K562 (cell line): ENCODE measurements around the gene MT1A. TPM values are rescaled to one million over a fixed set of nuclear protein-coding genes. Genes with fewer than 3 reads are reported as not detected.

ENCODE experiments used
- ATAC-seq: fragments of 200-7000 bp; cut with Tn5 transposase; 3 replicates; pipeline ENCODE4 v1.9.1; 2020; ENCODE audit warnings: moderate library complexity
- BruUV-seq: library from RNA; stranded (reverse); fragments of 400-500 nt; replicated peaks from 2 replicates; lab custom pipeline; 2021; lab: Mats Ljungman, UMichigan
- CTCF ChIA-PET: fragments of 300-600 bp; formaldehyde crosslinking; extraction: SDS; loops from one replicate; lab custom pipeline; 2021; ENCODE audit warnings: low intra/inter-chr PET ratio; lab: Yijun Ruan, JAX
- POLR2A ChIA-PET: fragments of 300-600, 350-650 bp; sonication (Branson Sonifier 250); formaldehyde crosslinking; extraction: SDS; loops from one replicate; lab custom pipeline; 2021; ENCODE audit warnings: antibody characterized with exemption, inconsistent platforms; lab: Yijun Ruan, JAX
- DNase-seq, 4 experiments: peaks; one replicate each; pipeline versions ENCODE4 v3.0.0 to v3.0.0-alpha.2; 2011 to 2018; ENCODE audit warnings: low spot score in 3 of 4, mixed read lengths in 3 of 4; ENCODE audit errors: extremely low read depth in 1 of 4
- FAIRE-seq: peaks from 2 replicates; lab custom pipeline; 2011; peaks lifted over from hg19 to GRCh38; lab: Jason Lieb, UNC
- H2AFZ ChIP-seq: 2 replicates; pipeline ENCODE4 v1.6.0; 2011; ENCODE audit warnings: low read depth, low read length, control low read depth, inconsistent platforms
- H3K27ac ChIP-seq: fragments of 200-600 bp; 3 replicates; pipeline ENCODE4 v1.8.0; 2011; ENCODE audit warnings: low read depth, mild to moderate bottlenecking, control low read depth, inconsistent platforms, low read length, moderate library complexity, mixed read lengths; ENCODE audit errors: extremely low read depth
- H3K27me3 ChIP-seq, 2 experiments: fragments of 300-600 bp in 1 of 2; 2 replicates in 1 of 2; 3 replicates in 1 of 2; pipeline versions ENCODE4 v1.6.0 to v1.8.0; 2011; ENCODE audit warnings: inconsistent platforms in 2 of 2, low read length in 2 of 2, mild to moderate bottlenecking in 1 of 2, mixed read lengths in 1 of 2, moderate library complexity in 1 of 2; ENCODE audit not compliant: control insufficient read depth in 2 of 2, insufficient read depth in 2 of 2
- H3K36me3 ChIP-seq: fragments of 300-600 bp; 3 replicates; pipeline ENCODE4 v1.8.0; 2011; ENCODE audit warnings: mild to moderate bottlenecking, low read length, inconsistent platforms; ENCODE audit not compliant: control insufficient read depth, insufficient read depth
- H3K4me1 ChIP-seq, 2 experiments: fragments of 200-600 bp in 1 of 2; replicated peaks in 1 of 2; 2 replicates in 1 of 2; 3 replicates in 1 of 2; pipeline versions ENCODE4 v1.5.1 to v1.8.0; 2011; ENCODE audit warnings: inconsistent platforms in 2 of 2, low read length in 2 of 2, mild to moderate bottlenecking in 1 of 2, mixed read lengths in 1 of 2, moderate library complexity in 1 of 2; ENCODE audit not compliant: control insufficient read depth in 2 of 2, insufficient read depth in 2 of 2
- H3K4me2 ChIP-seq: 2 replicates; pipeline ENCODE4 v1.6.1; 2011; ENCODE audit warnings: low read length, control low read depth, inconsistent platforms, mixed read lengths; ENCODE audit not compliant: insufficient read depth
- H3K4me3 ChIP-seq: fragments of 200-600 bp; sonication (generic), shearing (Covaris generic); 2 replicates; pipeline ENCODE4 v1.5.1; 2016; ENCODE audit warnings: control low read depth, inconsistent platforms
- H3K79me2 ChIP-seq: fragments of 200-600 bp; 3 replicates; pipeline ENCODE4 v1.8.0; 2011; ENCODE audit warnings: low read length, inconsistent platforms; ENCODE audit not compliant: control insufficient read depth, insufficient read depth
- H3K9ac ChIP-seq, 2 experiments: 2 replicates each; pipeline versions ENCODE4 v1.6.0 to v1.6.1; 2011; ENCODE audit warnings: low read depth in 2 of 2, low read length in 2 of 2, control low read depth in 1 of 2, inconsistent platforms in 1 of 2, mild to moderate bottlenecking in 1 of 2, mixed read lengths in 1 of 2; ENCODE audit not compliant: insufficient read depth in 1 of 2
- H3K9me1 ChIP-seq: one replicate; pipeline ENCODE4 v1.6.0; 2011; ENCODE audit warnings: inconsistent platforms, mild to moderate bottlenecking, low read length, moderate library complexity; ENCODE audit not compliant: control insufficient read depth, insufficient read depth
- H3K9me3 ChIP-seq: replicated peaks from 2 replicates; pipeline ENCODE4 v1.5.1; 2011; ENCODE audit warnings: low read depth, low read length, inconsistent platforms; ENCODE audit not compliant: control insufficient read depth, insufficient read depth
- H4K20me1 ChIP-seq: replicated peaks from 2 replicates; pipeline ENCODE4 v1.6.1; 2011; ENCODE audit warnings: low read length, inconsistent platforms, mixed read lengths; ENCODE audit not compliant: control insufficient read depth, insufficient read depth
- CBX3 ChIP-seq, 2 experiments: IDR thresholded peaks; 1 replicate in 1 of 2; 2 replicates in 1 of 2; pipeline ENCODE4 v1.6.1; 2012; ENCODE audit warnings: inconsistent platforms in 2 of 2, low read length in 2 of 2, borderline replicate concordance in 1 of 2, control low read depth in 1 of 2
- THAP12 ChIP-seq: fragments of 250-450 bp; sonication (Bioruptor Pico); IDR thresholded peaks from 2 replicates; pipeline ENCODE4 v1.9.0; 2021; ENCODE audit warnings: mild to moderate bottlenecking, inconsistent platforms
- ZBTB5 ChIP-seq: fragments of 450-650 bp; IDR thresholded peaks from 2 replicates; pipeline ENCODE4 v1.6.1; 2017; ENCODE audit warnings: antibody characterized with exemption
- ZNF589 ChIP-seq: fragments of 200-800 bp; sonication (Bioruptor generic); IDR thresholded peaks from 2 replicates; pipeline ENCODE4 v1.6.1; 2016; ENCODE audit warnings: low read depth, missing genetic modification characterization, missing compliant biosample characterization
- WGBS: fragments of 100-300 bp; shearing (Covaris generic); methylation state at CpG from one replicate; pipeline ENCODE4 v1.1.6; 2016; ENCODE audit warnings: low coverage, mixed read lengths; ENCODE audit not compliant: insufficient coverage; ENCODE audit errors: missing lambda C conversion rate; 5-methylcytosine and 5-hydroxymethylcytosine counted together
- in situ Hi-C: fragments of 300-500 bp; cut with MboI; formaldehyde crosslinking; loops from 4 replicates; pipeline ENCODE4 v1.15.0; 2018; ENCODE audit warnings: inconsistent platforms, mixed read lengths
- intact Hi-C: fragments of 100-400 bp; cut with micrococcal nuclease; formaldehyde crosslinking; loops from 2 replicates; pipeline ENCODE4 v1.14.2; 2022
- polyA plus RNA-seq, 8 experiments: library from polyadenylated mRNA; depleted of rRNA in 4 of 8; stranded (reverse) in 5 of 8; unstranded in 3 of 8; fragments of >200 nt; fragmentation: Nextera tagmentation in 2 of 8; fragmentation: Illumina TruSeq in 1 of 8; extraction: Ambion mirVana in 2 of 8; extraction: Trizol in 1 of 8; gene quantifications; 2 replicates each; pipeline versions ENCODE4 v1.2.1 to v1.2.3, GENCODE V29; 2011 to 2014; ENCODE audit warnings: inconsistent platforms in 1 of 8, missing spikeins in 1 of 8
- total RNA-seq, 7 experiments: library from RNA; depleted of rRNA in 6 of 7; stranded (reverse); fragments of >200 nt in 6 of 7; fragmentation: Illumina TruSeq in 2 of 7; extraction: Trizol in 2 of 7; gene quantifications; 2 replicates each; pipeline versions ENCODE4 v1.2.1 to v1.2.3, GENCODE V29; 2011 to 2021; ENCODE audit warnings: low replicate concordance in 1 of 7
- TF ChIP-seq, protein P1 (sequence below): fragments of 250-450 bp; sonication (Bioruptor Pico); IDR thresholded peaks from 2 replicates; pipeline ENCODE4 v1.5.0; 2022; ENCODE audit warnings: mild to moderate bottlenecking

Gene MT1A
- total and polyA plus RNA-seq, 9 of the 15 experiments (the other 6 are each of a cell fraction or from before 2014, with no cell fraction given) = 0.23 TPM; not detected in 8

DNA sequence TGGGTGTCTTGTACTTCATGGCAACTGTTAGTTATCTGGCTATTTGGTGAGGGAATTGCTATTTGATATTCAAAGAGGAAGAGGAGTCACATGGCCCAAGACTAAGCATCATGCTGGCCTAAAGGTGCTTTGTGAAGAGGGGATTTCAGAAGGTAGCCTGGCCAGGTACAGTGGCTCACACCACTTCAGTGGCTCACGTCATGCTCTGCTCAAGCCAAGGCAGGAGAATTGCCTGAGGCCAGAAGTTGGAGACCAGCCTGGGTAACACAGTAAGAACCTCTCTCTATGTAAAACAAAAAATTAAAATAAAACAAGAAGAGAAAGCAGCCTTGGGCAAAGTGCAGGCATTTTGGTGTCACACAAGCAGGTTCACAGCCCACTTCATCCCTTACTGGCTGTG, 6.8 kb downstream of the MT1A start:
- POLR2A ChIA-PET = no interaction called here

More for the DNA sequence above, 6.8 kb downstream of the MT1A start:
- no peak overlapping the region for H3K27ac ChIP-seq
- no peak for DNase-seq
- 0% methylated on average over 1 of the region's 1 CpG for WGBS
- H4K20me1 ChIP-seq = no peaks in the 10 kb centered on the region; the same call in 1 of the 2 replicates
- H3K4me1 ChIP-seq = peaks cover 3 to 13% of the 10 kb centered on the region in 2 experiments; a peak in 3 of 5 replicates
- ATAC-seq = no peak
- intact Hi-C loops (no loop called here), in situ Hi-C loops (no loop called here)
- CTCF ChIA-PET = no interaction called here
- no peaks in the 10 kb centered on the region for H3K9me1 ChIP-seq
- H2AFZ ChIP-seq = no peak overlapping the region
- no peak overlapping the region for H3K9ac ChIP-seq
- no peaks in the 10 kb centered on the region for H3K9me3 ChIP-seq
- BruUV-seq = no TSS peak
- H3K27me3 ChIP-seq = peaks cover 28 to 59% of the 10 kb centered on the region in 2 experiments
- FAIRE-seq = no peak
- no peak overlapping the region for H3K4me2 ChIP-seq
- no peak overlapping the region for H3K4me3 ChIP-seq
- TF ChIP-seq, protein P1, sequence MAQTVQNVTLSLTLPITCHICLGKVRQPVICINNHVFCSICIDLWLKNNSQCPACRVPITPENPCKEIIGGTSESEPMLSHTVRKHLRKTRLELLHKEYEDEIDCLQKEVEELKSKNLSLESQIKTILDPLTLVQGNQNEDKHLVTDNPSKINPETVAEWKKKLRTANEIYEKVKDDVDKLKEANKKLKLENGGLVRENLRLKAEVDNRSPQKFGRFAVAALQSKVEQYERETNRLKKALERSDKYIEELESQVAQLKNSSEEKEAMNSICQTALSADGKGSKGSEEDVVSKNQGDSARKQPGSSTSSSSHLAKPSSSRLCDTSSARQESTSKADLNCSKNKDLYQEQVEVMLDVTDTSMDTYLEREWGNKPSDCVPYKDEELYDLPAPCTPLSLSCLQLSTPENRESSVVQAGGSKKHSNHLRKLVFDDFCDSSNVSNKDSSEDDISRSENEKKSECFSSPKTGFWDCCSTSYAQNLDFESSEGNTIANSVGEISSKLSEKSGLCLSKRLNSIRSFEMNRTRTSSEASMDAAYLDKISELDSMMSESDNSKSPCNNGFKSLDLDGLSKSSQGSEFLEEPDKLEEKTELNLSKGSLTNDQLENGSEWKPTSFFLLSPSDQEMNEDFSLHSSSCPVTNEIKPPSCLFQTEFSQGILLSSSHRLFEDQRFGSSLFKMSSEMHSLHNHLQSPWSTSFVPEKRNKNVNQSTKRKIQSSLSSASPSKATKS = no peak
- TF ChIP-seq ZBTB5 (no peak), ZNF589 (no peak), THAP12 (CRISPR knock-in tag) (no peak), CBX3 (IDR thresholded peaks at IDR 0.05; ENCODE audit: borderline replicate concordance in 1 of 2, low read length in 2 of 2) (no peak)
- TF ChIP-seq, all 486 proteins: peak for 0
- Histone ChIP-seq H3K79me2 (no peaks in the 10 kb centered on the region), H3K36me3 (no peaks in the 10 kb centered on the region)
